B cell (primary cell): ENCODE results near the gene TRAF3. TPM values are rescaled to one million over a fixed set of nuclear protein-coding genes. Genes with fewer than 3 reads are reported as not detected.

Experiments used
- ATAC-seq: fragments of 200-7000 bp; cut with Tn5 transposase; one replicate; pipeline ENCODE4 v1.10.0; 2021; ENCODE audit warnings: low read depth, mild to moderate bottlenecking, moderate number of reproducible peaks, moderate library complexity
- CTCF ChIA-PET: fragments of 350-600 bp; sonication (Branson Sonifier 250); formaldehyde crosslinking; loops from one replicate; lab custom pipeline; 2021; ENCODE audit warnings: antibody characterized with exemption, inconsistent platforms; lab: Charles Lee
- POLR2A ChIA-PET: fragments of 350-600 bp; sonication (Branson Sonifier 250); formaldehyde crosslinking; loops from one replicate; lab custom pipeline; 2021; ENCODE audit warnings: antibody characterized with exemption; lab: Charles Lee
- DNase-seq: peaks from one replicate; pipeline ENCODE4 v3.0.0; 2013
- H2AFZ ChIP-seq: 2 replicates; pipeline ENCODE4 v1.6.1; 2012; ENCODE audit warnings: mild to moderate bottlenecking, low read depth, low read length; ENCODE audit not compliant: insufficient read depth, poor library complexity, severe bottlenecking
- H3K27ac ChIP-seq, 2 donors: 1 replicate in 1 of 2; 2 replicates in 1 of 2; pipeline ENCODE4 v1.5.1; 2012 to 2013; ENCODE audit warnings: low read length in 2 of 2, mild to moderate bottlenecking in 2 of 2, moderate library complexity in 1 of 2
- H3K27me3 ChIP-seq, 4 experiments: fragments of 200-600 bp in 1 of 4; sonication (generic) in 1 of 4; replicated peaks in 1 of 4; 1 replicate in 2 of 4; 2 replicates in 2 of 4; pipeline versions ENCODE4 v1.6.1 to v1.7.0; 2013 to 2016; ENCODE audit warnings: low read length in 3 of 4, mild to moderate bottlenecking in 2 of 4, mixed read lengths in 1 of 4, moderate library complexity in 1 of 4; ENCODE audit not compliant: insufficient read depth in 4 of 4, control insufficient read depth in 3 of 4; ENCODE audit errors: control extremely low read depth in 1 of 4
- H3K36me3 ChIP-seq, 2 experiments: replicated peaks in 1 of 2; 1 replicate in 1 of 2; 2 replicates in 1 of 2; pipeline versions ENCODE4 v1.6.1 to v1.7.1; 2013; ENCODE audit warnings: low read length in 1 of 2; ENCODE audit not compliant: insufficient read depth in 2 of 2, control insufficient read depth in 1 of 2; ENCODE audit errors: control extremely low read depth in 1 of 2, extremely low read depth in 1 of 2
- H3K4me1 ChIP-seq, 2 donors: fragments of 200-600 bp in 1 of 2; sonication (generic) in 1 of 2; 1 replicate in 1 of 2; 2 replicates in 1 of 2; pipeline versions ENCODE4 v1.5.1 to v1.6.1; 2013 to 2017; ENCODE audit warnings: low read length in 2 of 2; ENCODE audit not compliant: control insufficient read depth in 2 of 2, insufficient read depth in 2 of 2
- H3K4me2 ChIP-seq: replicated peaks from 2 replicates; pipeline ENCODE3; 2012; ENCODE audit warnings: mild to moderate bottlenecking, low read depth, low read length; ENCODE audit not compliant: poor library complexity, severe bottlenecking
- H3K4me3 ChIP-seq, 5 experiments: fragments of 200-600 bp in 1 of 5; sonication (generic) in 1 of 5; 1 replicate in 3 of 5; 2 replicates in 2 of 5; pipeline versions ENCODE4 v1.5.1 to v1.7.0; 2011 to 2016; ENCODE audit warnings: low read length in 4 of 5, mild to moderate bottlenecking in 4 of 5, low read depth in 2 of 5, control low read depth in 1 of 5, moderate library complexity in 1 of 5; ENCODE audit not compliant: insufficient read depth in 1 of 5; ENCODE audit errors: control extremely low read depth in 1 of 5, extremely low read depth in 1 of 5
- H3K79me2 ChIP-seq: fragments of 200-600 bp; sonication (generic); one replicate; pipeline ENCODE4 v1.6.0; 2016; ENCODE audit warnings: low read length; ENCODE audit not compliant: control insufficient read depth, insufficient read depth
- H3K9ac ChIP-seq: fragments of 200-600 bp; sonication (generic); 2 replicates; pipeline ENCODE4 v1.6.1; 2017; ENCODE audit warnings: mild to moderate bottlenecking, low read length, moderate library complexity
- H3K9me3 ChIP-seq, 3 donors: one replicate each; pipeline versions ENCODE4 v1.6.1 to v1.7.1; 2013; ENCODE audit warnings: low read length in 2 of 3; ENCODE audit not compliant: control insufficient read depth in 2 of 3, insufficient read depth in 1 of 3; ENCODE audit errors: control extremely low read depth in 1 of 3
- H4K20me1 ChIP-seq: 2 replicates; pipeline ENCODE4 v1.6.0; 2012; ENCODE audit warnings: mild to moderate bottlenecking, low read length; ENCODE audit not compliant: insufficient read depth, control insufficient read depth, poor library complexity, severe bottlenecking
- H3K27ac Mint-ChIP-seq: one replicate; pipeline ENCODE4 v1.8.0; 2021; ENCODE audit warnings: mixed read lengths
- H3K27me3 Mint-ChIP-seq: one replicate; pipeline ENCODE4 v1.8.0; 2021; ENCODE audit warnings: mixed read lengths
- H3K4me1 Mint-ChIP-seq: one replicate; pipeline ENCODE4 v1.8.0; 2021; ENCODE audit warnings: mixed read lengths
- H3K4me3 Mint-ChIP-seq: one replicate; pipeline ENCODE4 v1.8.0; 2021; ENCODE audit warnings: mixed read lengths
- H3K9me3 Mint-ChIP-seq: one replicate; pipeline ENCODE4 v1.8.0; 2022; ENCODE audit warnings: mixed read lengths; ENCODE audit not compliant: insufficient read depth
- EZH2 ChIP-seq: IDR thresholded peaks from 2 replicates; pipeline ENCODE4 v1.6.1; 2012; ENCODE audit warnings: borderline replicate concordance, low read depth, mild to moderate bottlenecking, moderate library complexity, low read length; ENCODE audit not compliant: insufficient read depth, poor library complexity, severe bottlenecking
- WGBS: methylation state at CpG from one replicate; pipeline ENCODE4 v1.1.5; 2013; ENCODE audit warnings: missing lambda C conversion rate; ENCODE audit not compliant: insufficient coverage; 5-methylcytosine and 5-hydroxymethylcytosine counted together
- intact Hi-C: fragments of 100-400 bp; cut with micrococcal nuclease; formaldehyde crosslinking; loops from one replicate; pipeline ENCODE4 v1.10.0; 2022
- polyA plus RNA-seq: library from polyadenylated mRNA; depleted of rRNA; stranded (reverse); fragments of >200 nt; gene quantifications from 2 replicates; pipeline ENCODE4 v1.2.3, GENCODE V29; 2012
- total RNA-seq, 2 donors: library from RNA; stranded (reverse); fragments of 120-200 nt in 1 of 2; gene quantifications; 1 replicate in 1 of 2; 2 replicates in 1 of 2; pipeline versions ENCODE4 v1.2.3 to v1.2.4, GENCODE V29; 2013 to 2022
- TF ChIP-seq, protein P1 (sequence below): fragments of 200-600 bp; IDR thresholded peaks from one replicate; pipeline ENCODE4 v1.8.0; 2022; ENCODE audit warnings: antibody characterized with exemption, mild to moderate bottlenecking

Gene TRAF3
- total and polyA plus RNA-seq, 2 donors (not counting 1 experiment from before 2014, with no cell fraction given): 42.8 to 89.8 TPM

GRCh38 chr14:102866982-102867761 lies 89.9 kb downstream of the TRAF3 start:
- intact Hi-C loops: loop anchor here (5.0 kb wide), 1 partner anchor 35 kb away; no protein-coding TSS in a partner anchor
- Histone ChIP-seq H3K4me1 (peaks cover 11 to 22% of the 10 kb centered on the region in 2 donors), H3K9ac (no peak overlapping the region), H3K4me3 (no peak overlapping the region), H4K20me1 (peaks cover 73% of the 10 kb centered on the region), H3K27me3 (no peaks in the 10 kb centered on the region), H3K9me3 (peaks cover 0 to 13% (median 5%) of the 10 kb centered on the region in 3 donors), H3K36me3 (peaks cover 8 to 40% of the 10 kb centered on the region in 2 experiments), H3K27ac (no peak overlapping the region), H3K4me2 (no peak overlapping the region), H2AFZ (no peak overlapping the region), H3K79me2 (peaks cover 81% of the 10 kb centered on the region)
- 94% methylated on average over 3 of the region's 9 CpGs for WGBS
- ATAC-seq (no peak), DNase-seq (no peak)
- ChIA-PET POLR2A (no interaction called here), CTCF (interaction anchor here (2.7 kb wide), 1 partner anchor 173 kb away, joined by 12 read pairs; no protein-coding TSS in a partner anchor)
- H3K27ac Mint-ChIP-seq: peak overlapping the region; percentile 7
- peaks cover 21% of the 10 kb centered on the region for H3K4me1 Mint-ChIP-seq
- no peaks in the 10 kb centered on the region for H3K9me3 Mint-ChIP-seq
- no peak overlapping the region for H3K4me3 Mint-ChIP-seq
- TF ChIP-seq EZH2: no peak
- TF ChIP-seq, protein P1, sequence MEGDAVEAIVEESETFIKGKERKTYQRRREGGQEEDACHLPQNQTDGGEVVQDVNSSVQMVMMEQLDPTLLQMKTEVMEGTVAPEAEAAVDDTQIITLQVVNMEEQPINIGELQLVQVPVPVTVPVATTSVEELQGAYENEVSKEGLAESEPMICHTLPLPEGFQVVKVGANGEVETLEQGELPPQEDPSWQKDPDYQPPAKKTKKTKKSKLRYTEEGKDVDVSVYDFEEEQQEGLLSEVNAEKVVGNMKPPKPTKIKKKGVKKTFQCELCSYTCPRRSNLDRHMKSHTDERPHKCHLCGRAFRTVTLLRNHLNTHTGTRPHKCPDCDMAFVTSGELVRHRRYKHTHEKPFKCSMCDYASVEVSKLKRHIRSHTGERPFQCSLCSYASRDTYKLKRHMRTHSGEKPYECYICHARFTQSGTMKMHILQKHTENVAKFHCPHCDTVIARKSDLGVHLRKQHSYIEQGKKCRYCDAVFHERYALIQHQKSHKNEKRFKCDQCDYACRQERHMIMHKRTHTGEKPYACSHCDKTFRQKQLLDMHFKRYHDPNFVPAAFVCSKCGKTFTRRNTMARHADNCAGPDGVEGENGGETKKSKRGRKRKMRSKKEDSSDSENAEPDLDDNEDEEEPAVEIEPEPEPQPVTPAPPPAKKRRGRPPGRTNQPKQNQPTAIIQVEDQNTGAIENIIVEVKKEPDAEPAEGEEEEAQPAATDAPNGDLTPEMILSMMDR: no peak
- H3K27me3 Mint-ChIP-seq: no peaks in the 10 kb centered on the region
